BE2C (cell line): Measurements from ENCODE around the gene KRT27.
A peak's percentile ranks its signal among the peaks of the same experiment; 100 is the strongest.
"Not testable (repeated sequence)": the region's sequence is repeated elsewhere in the genome, so short reads cannot be mapped to it uniquely, and the experiment has no call there.

Experiments
- DNase-seq: peaks from one replicate; pipeline ENCODE4 v3.0.0-alpha.2; 2020
- H3K27me3 ChIP-seq: fragments of 250-450 bp; sonication (Bioruptor Pico); 2 replicates; pipeline ENCODE4 v1.5.1; 2020; ENCODE audit warnings: mild to moderate bottlenecking
- H3K36me3 ChIP-seq: fragments of 250-450 bp; sonication (Bioruptor Pico); 2 replicates; pipeline ENCODE4 v1.5.1; 2020; ENCODE audit warnings: mild to moderate bottlenecking
- H3K4me1 ChIP-seq: fragments of 250-450 bp; sonication (Bioruptor Pico); 2 replicates; pipeline ENCODE4 v1.5.1; 2020
- H3K4me3 ChIP-seq: 2 replicates; pipeline ENCODE4 v1.5.1; 2011; ENCODE audit warnings: low read depth, low read length
- H3K9me3 ChIP-seq: fragments of 250-450 bp; sonication (Bioruptor Pico); 2 replicates; pipeline ENCODE4 v1.5.1; 2020
- CTCF ChIP-seq: IDR thresholded peaks from 2 replicates; pipeline ENCODE4 v1.5.1; 2012; ENCODE audit warnings: mild to moderate bottlenecking, low read depth, low read length

KRT27 gene

GRCh38 chr17:40818733-40819527, 36.6 kb upstream of the KRT27 start:
- Histone ChIP-seq H3K9me3 (no peaks in the 10 kb centered on the region), H3K27me3 (no peaks in the 10 kb centered on the region; the same call in 1 of the 2 replicates), H3K4me1 (no peaks in the 10 kb centered on the region), H3K4me3 (peak overlapping the region; percentile 85), H3K36me3 (no peaks in the 10 kb centered on the region)
- TF ChIP-seq CTCF = no peak
- DNase-seq = peak; percentile 88

- Histone ChIP-seq H3K36me3 (no peaks in the 10 kb centered on the region), H3K4me1 (no peaks in the 10 kb centered on the region), H3K4me3 (peak overlapping the region; percentile 85), H3K9me3 (no peaks in the 10 kb centered on the region), H3K27me3 (no peaks in the 10 kb centered on the region; the same call in 1 of the 2 replicates)
- no peak for DNase-seq
- TF ChIP-seq CTCF = no peak
Measured at GRCh38 chr17:40818343-40818732, 36.0 kb upstream of the KRT27 start.

GRCh38 chr17:40817103-40817682, 34.8 kb upstream of the KRT27 start:
- Histone ChIP-seq H3K27me3 (peaks cover 3% of the 10 kb centered on the region; the same call in 1 of the 2 replicates), H3K9me3 (no peaks in the 10 kb centered on the region), H3K4me1 (no peaks in the 10 kb centered on the region), H3K36me3 (no peaks in the 10 kb centered on the region), H3K4me3 (no peak overlapping the region)
- no peak for DNase-seq
- no peak for TF ChIP-seq CTCF

GRCh38 chr17:40816569-40816968, 34.2 kb upstream of the KRT27 start:
- Histone ChIP-seq H3K36me3 (no peaks in the 10 kb centered on the region), H3K9me3 (no peaks in the 10 kb centered on the region), H3K4me3 (no peak overlapping the region), H3K4me1 (no peaks in the 10 kb centered on the region), H3K27me3 (peaks cover 4% of the 10 kb centered on the region)
- DNase-seq = no peak
- TF ChIP-seq CTCF = no peak

GRCh38 chr17:40815381-40815780, 33.0 kb upstream of the KRT27 start:
- H3K36me3 ChIP-seq = no peaks in the 10 kb centered on the region
- H3K27me3 ChIP-seq = peaks cover 14% of the 10 kb centered on the region
- H3K4me1 ChIP-seq = no peaks in the 10 kb centered on the region
- no peak for DNase-seq
- no peaks in the 10 kb centered on the region for H3K9me3 ChIP-seq
- H3K4me3 ChIP-seq = no peak overlapping the region
- no peak for TF ChIP-seq CTCF

GRCh38 chr17:40814657-40815056, 32.3 kb upstream of the KRT27 start:
- not testable (repeated sequence) for H3K4me1 ChIP-seq, H3K36me3 ChIP-seq, DNase-seq, H3K4me3 ChIP-seq, H3K9me3 ChIP-seq
- peaks cover 21% of the 10 kb centered on the region for H3K27me3 ChIP-seq
